ENCODE data around the gene KDM5B. TPM values are rescaled to one million over a fixed set of nuclear protein-coding genes. Genes with fewer than 3 reads are reported as not detected.
A peak's percentile ranks its signal among the peaks of the same experiment; 100 is the strongest.

The KDM5B gene
- total and polyA plus RNA-seq, 9 of the 15 experiments (the other 6 are each of a cell fraction or from before 2014, with no cell fraction given) = 15.4 to 90.6 (median 57.1) TPM

DNA sequence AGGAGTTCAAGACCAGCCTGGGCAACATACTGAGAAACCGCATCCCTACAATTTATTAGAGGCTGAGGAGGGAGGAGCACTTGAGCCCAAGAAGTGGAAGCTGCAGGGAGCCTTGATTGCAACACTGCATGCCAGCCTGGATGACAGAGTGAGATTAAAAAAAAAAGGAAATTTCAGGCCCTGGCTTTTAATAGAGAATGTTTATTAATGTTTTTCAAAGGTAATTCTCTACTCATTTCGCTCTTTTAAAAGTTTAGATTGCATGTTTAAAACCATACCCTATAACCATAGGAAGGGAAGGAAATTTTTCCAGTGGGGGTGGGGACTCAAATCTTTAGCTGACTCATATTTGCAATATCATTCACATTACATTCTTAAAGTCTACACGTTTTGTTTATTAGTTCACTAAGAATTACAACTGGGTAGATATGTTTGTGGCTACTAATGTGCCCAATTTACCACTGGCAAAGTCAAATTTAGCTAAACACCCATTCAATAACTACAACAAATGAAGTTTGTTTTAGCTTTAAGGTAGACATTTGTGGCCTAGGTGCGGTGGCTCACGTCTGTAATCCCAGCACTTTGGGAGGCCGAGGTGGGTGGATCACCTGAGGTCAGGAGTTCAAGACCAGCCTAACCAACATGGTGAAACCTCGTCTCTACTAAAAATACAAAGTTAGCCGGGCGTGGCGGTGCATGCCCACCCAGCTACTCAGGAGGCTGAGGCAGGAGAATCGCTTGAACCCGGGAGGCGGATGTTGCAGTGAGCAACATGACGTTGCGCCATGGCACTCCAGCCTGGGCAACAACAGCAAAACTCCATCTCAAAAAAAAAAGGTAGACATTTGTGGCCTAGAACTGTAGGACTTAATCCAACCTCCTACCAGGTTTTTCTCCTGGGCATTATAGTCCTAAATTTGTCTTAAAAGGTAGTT, 5.0 kb downstream of the KDM5B start (continued):
- TF ChIP-seq ELF1 (tag; IDR thresholded peaks at IDR 0.05) = no peak
- TF ChIP-seq ZNF584 (CRISPR knock-in tag; IDR thresholded peaks at IDR 0.05; ENCODE audit: low read depth) = peak; percentile 33; the same call in 1 of the 2 replicates
- TF ChIP-seq SIX5 (IDR thresholded peaks at IDR 0.05; ENCODE audit: borderline replicate concordance in 1 of 2, insufficient read depth in 1 of 2, low read depth in 1 of 2, low read length in 2 of 2) = no peak
- peak; percentile 61 for TF ChIP-seq FOSL1 (tag; conservative IDR thresholded peaks at IDR 0.05)
- peak; percentile 63 for TF ChIP-seq ARID1B (IDR thresholded peaks at IDR 0.05)
- TF ChIP-seq MCM5 (IDR thresholded peaks at IDR 0.05; ENCODE audit: low read depth) = no peak
- peak; percentile 30; the same call in 1 of the 2 replicates for TF ChIP-seq CXXC5 (CRISPR knock-in tag; IDR thresholded peaks at IDR 0.05)
- TF ChIP-seq, protein P1, sequence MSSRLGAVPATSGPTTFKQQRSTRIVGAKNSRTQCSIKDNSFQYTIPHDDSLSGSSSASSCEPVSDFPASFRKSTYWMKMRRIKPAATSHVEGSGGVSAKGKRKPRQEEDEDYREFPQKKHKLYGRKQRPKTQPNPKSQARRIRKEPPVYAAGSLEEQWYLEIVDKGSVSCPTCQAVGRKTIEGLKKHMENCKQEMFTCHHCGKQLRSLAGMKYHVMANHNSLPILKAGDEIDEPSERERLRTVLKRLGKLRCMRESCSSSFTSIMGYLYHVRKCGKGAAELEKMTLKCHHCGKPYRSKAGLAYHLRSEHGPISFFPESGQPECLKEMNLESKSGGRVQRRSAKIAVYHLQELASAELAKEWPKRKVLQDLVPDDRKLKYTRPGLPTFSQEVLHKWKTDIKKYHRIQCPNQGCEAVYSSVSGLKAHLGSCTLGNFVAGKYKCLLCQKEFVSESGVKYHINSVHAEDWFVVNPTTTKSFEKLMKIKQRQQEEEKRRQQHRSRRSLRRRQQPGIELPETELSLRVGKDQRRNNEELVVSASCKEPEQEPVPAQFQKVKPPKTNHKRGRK (tag; IDR thresholded peaks at IDR 0.05) = no peak
- TF ChIP-seq EGR1 (conservative IDR thresholded peaks at IDR 0.05) = peak; percentile 49; the same call in 1 of the 2 replicates
- peak; percentile 23 for TF ChIP-seq DACH1 (IDR thresholded peaks at IDR 0.05; ENCODE audit: partially characterized antibody)
- peak; percentile 98 for TF ChIP-seq CEBPB (tag; IDR thresholded peaks at IDR 0.05)
- no peak for TF ChIP-seq RUNX1 (IDR thresholded peaks at IDR 0.05; ENCODE audit: low read depth)
- TF ChIP-seq, protein P2, sequence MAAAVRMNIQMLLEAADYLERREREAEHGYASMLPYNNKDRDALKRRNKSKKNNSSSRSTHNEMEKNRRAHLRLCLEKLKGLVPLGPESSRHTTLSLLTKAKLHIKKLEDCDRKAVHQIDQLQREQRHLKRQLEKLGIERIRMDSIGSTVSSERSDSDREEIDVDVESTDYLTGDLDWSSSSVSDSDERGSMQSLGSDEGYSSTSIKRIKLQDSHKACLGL (CRISPR knock-in tag; IDR thresholded peaks at IDR 0.05; ENCODE audit: borderline replicate concordance, poor library complexity, severe bottlenecking) = no peak
- TF ChIP-seq ADNP (tag; IDR thresholded peaks at IDR 0.05) = peak; percentile 74
- TF ChIP-seq KDM5B (IDR thresholded peaks at IDR 0.05; ENCODE audit: insufficient replicate concordance, low read depth, low read length) = no peak
- peak; percentile 88 for TF ChIP-seq C11orf30 (IDR thresholded peaks at IDR 0.05; ENCODE audit: low read depth)
- TF ChIP-seq NR4A1 (CRISPR knock-in tag; IDR thresholded peaks at IDR 0.05) = no peak
- peak; percentile 46; the same call in 1 of the 2 replicates for TF ChIP-seq NR4A1 (tag; IDR thresholded peaks at IDR 0.05)
- TF ChIP-seq STAG1 (CRISPR knock-in tag; IDR thresholded peaks at IDR 0.05; ENCODE audit: borderline replicate concordance) = no peak
- peak; percentile 73 for TF ChIP-seq SMARCE1 (IDR thresholded peaks at IDR 0.05)
- TF ChIP-seq NR2C2 (CRISPR knock-in tag; IDR thresholded peaks at IDR 0.05) = no peak
- TF ChIP-seq NR2C2 (tag; IDR thresholded peaks at IDR 0.05) = 0 out of 2 replicates have a peak, but pooled peaks have one; percentile 38

Data from K562 (cell line).